Measurements from ENCODE around the gene HAPSTR1. TPM values are rescaled to one million over a fixed set of nuclear protein-coding genes. Genes with fewer than 3 reads are reported as not detected.
A peak's percentile ranks its signal among the peaks of the same experiment; 100 is the strongest.

Gene HAPSTR1
- polyA plus RNA-seq, 4 donors = 11.6 to 31.8 (median 15.0) TPM

- FAIRE-seq (no peak), DNase-seq (no peak)
- 46 to 72% (median 63%) methylated on average over 4 of the region's 4 CpGs for WGBS, 3 donors
- no peaks in the 10 kb centered on the region for H3K9me3 ChIP-seq (ENCODE audit: control insufficient read depth in 2 of 2, insufficient read depth in 1 of 2, low read depth in 1 of 2, low read length in 1 of 2)
- H3K4me1 ChIP-seq (ENCODE audit: control insufficient read depth in 3 of 3, insufficient read depth in 2 of 3, low read depth in 1 of 3, low read length in 2 of 3) = no peaks in the 10 kb centered on the region
- H3K27ac ChIP-seq (ENCODE audit: low read depth in 1 of 3, low read length in 2 of 3) = no peak overlapping the region
- no peaks in the 10 kb centered on the region for H3K36me3 ChIP-seq (ENCODE audit: control insufficient read depth in 3 of 3, insufficient read depth in 2 of 3, low read depth in 1 of 3, low read length in 3 of 3)
- H3K27me3 ChIP-seq (ENCODE audit: control insufficient read depth in 3 of 3, insufficient read depth in 3 of 3, low read length in 3 of 3) = no peaks in the 10 kb centered on the region
- H3K4me3 ChIP-seq (ENCODE audit: low read depth in 1 of 3, low read length in 3 of 3) = no peak overlapping the region
Observed at GRCh38 chr16:9061358-9061813, 30.1 kb upstream of the HAPSTR1 start.

GRCh38 chr16:9062301-9062700, 29.1 kb upstream of the HAPSTR1 start:
- Histone ChIP-seq H3K36me3 (ENCODE audit: control insufficient read depth in 3 of 3, insufficient read depth in 2 of 3, low read depth in 1 of 3, low read length in 3 of 3) (no peaks in the 10 kb centered on the region), H3K4me3 (ENCODE audit: low read depth in 1 of 3, low read length in 3 of 3) (no peak overlapping the region), H3K27me3 (ENCODE audit: control insufficient read depth in 3 of 3, insufficient read depth in 3 of 3, low read length in 3 of 3) (no peaks in the 10 kb centered on the region), H3K27ac (ENCODE audit: low read depth in 1 of 3, low read length in 2 of 3) (no peak overlapping the region), H3K4me1 (ENCODE audit: control insufficient read depth in 3 of 3, insufficient read depth in 2 of 3, low read depth in 1 of 3, low read length in 2 of 3) (no peaks in the 10 kb centered on the region), H3K9me3 (ENCODE audit: control insufficient read depth in 2 of 2, insufficient read depth in 1 of 2, low read depth in 1 of 2, low read length in 1 of 2) (no peaks in the 10 kb centered on the region)
- WGBS, 3 donors = 81 to 85% (median 82%) methylated on average over 7 of the region's 7 CpGs
- FAIRE-seq = no peak
- DNase-seq = no peak

DNA sequence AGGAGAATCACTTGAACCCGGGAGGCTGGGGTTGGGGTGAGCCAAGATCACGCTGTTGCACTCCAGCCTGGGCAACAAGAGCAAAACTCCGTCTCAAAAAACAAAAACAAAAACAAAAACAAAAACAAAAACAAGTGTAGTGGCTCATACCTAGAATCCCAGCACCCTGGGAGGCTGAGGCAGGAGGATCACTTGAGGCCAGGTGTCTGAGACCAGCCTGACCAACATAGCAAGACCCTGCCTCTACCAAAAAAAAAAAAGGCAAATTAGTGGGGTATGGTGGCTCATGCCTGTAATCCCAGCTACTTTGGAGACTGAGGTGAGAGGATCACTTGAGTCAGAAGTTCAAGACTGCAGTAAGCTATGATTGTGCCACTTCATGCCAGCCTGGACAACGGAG, 26.4 kb upstream of the HAPSTR1 start:
- 89 to 94% (median 91%) methylated on average over 4 of the region's 4 CpGs for WGBS, 3 donors
- Histone ChIP-seq H3K9me3 (ENCODE audit: control insufficient read depth in 2 of 2, insufficient read depth in 1 of 2, low read depth in 1 of 2, low read length in 1 of 2) (no peaks in the 10 kb centered on the region), H3K27me3 (ENCODE audit: control insufficient read depth in 3 of 3, insufficient read depth in 3 of 3, low read length in 3 of 3) (no peaks in the 10 kb centered on the region), H3K4me3 (ENCODE audit: low read depth in 1 of 3, low read length in 3 of 3) (no peak overlapping the region), H3K27ac (ENCODE audit: low read depth in 1 of 3, low read length in 2 of 3) (no peak overlapping the region), H3K4me1 (ENCODE audit: control insufficient read depth in 3 of 3, insufficient read depth in 2 of 3, low read depth in 1 of 3, low read length in 2 of 3) (no peaks in the 10 kb centered on the region), H3K36me3 (ENCODE audit: control insufficient read depth in 3 of 3, insufficient read depth in 2 of 3, low read depth in 1 of 3, low read length in 3 of 3) (no peaks in the 10 kb centered on the region)
- no peak for DNase-seq
- no peak for FAIRE-seq

DNA sequence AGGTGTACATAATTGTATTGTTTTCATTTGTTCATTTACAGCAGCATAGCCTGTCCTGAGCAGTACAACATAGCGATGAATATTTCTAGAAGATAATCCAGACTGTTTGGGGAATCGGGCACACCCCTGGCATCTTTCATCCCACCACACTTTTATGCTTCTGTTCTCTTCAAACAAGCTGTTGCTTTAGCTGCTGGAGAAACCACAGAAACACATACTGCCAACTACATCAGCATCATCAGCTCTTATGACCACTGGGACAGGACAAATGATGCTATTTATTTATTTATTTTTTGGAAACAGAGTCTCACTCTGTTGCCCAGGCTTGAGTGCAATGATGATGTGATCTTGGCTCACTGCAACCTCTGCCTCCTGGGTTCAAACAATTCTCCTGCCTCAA, 22.6 kb upstream of the HAPSTR1 start:
- no peak overlapping the region for H3K4me3 ChIP-seq (ENCODE audit: low read depth in 1 of 3, low read length in 3 of 3)
- no peak for FAIRE-seq
- WGBS, 3 donors = 94 to 98% (median 96%) methylated on average over 2 of the region's 2 CpGs
- no peaks in the 10 kb centered on the region for H3K4me1 ChIP-seq (ENCODE audit: control insufficient read depth in 3 of 3, insufficient read depth in 2 of 3, low read depth in 1 of 3, low read length in 2 of 3)
- no peaks in the 10 kb centered on the region for H3K27me3 ChIP-seq (ENCODE audit: control insufficient read depth in 3 of 3, insufficient read depth in 3 of 3, low read length in 3 of 3)
- H3K9me3 ChIP-seq (ENCODE audit: control insufficient read depth in 2 of 2, insufficient read depth in 1 of 2, low read depth in 1 of 2, low read length in 1 of 2) = no peaks in the 10 kb centered on the region
- H3K36me3 ChIP-seq (ENCODE audit: control insufficient read depth in 3 of 3, insufficient read depth in 2 of 3, low read depth in 1 of 3, low read length in 3 of 3) = no peaks in the 10 kb centered on the region
- H3K27ac ChIP-seq (ENCODE audit: low read depth in 1 of 3, low read length in 2 of 3) = no peak overlapping the region
- no peak for DNase-seq

- H3K27me3 ChIP-seq (ENCODE audit: control insufficient read depth in 3 of 3, insufficient read depth in 3 of 3, low read length in 3 of 3) = no peaks in the 10 kb centered on the region
- no peaks in the 10 kb centered on the region for H3K36me3 ChIP-seq (ENCODE audit: control insufficient read depth in 3 of 3, insufficient read depth in 2 of 3, low read depth in 1 of 3, low read length in 3 of 3)
- no peak overlapping the region for H3K27ac ChIP-seq (ENCODE audit: low read depth in 1 of 3, low read length in 2 of 3)
- 67 to 79% (median 70%) methylated on average over 4 of the region's 4 CpGs for WGBS, 3 donors
- no peak for DNase-seq
- H3K4me1 ChIP-seq (ENCODE audit: control insufficient read depth in 3 of 3, insufficient read depth in 2 of 3, low read depth in 1 of 3, low read length in 2 of 3) = no peaks in the 10 kb centered on the region
- no peak overlapping the region for H3K4me3 ChIP-seq (ENCODE audit: low read depth in 1 of 3, low read length in 3 of 3)
- H3K9me3 ChIP-seq (ENCODE audit: control insufficient read depth in 2 of 2, insufficient read depth in 1 of 2, low read depth in 1 of 2, low read length in 1 of 2) = no peaks in the 10 kb centered on the region
- FAIRE-seq = no peak
Observed at GRCh38 chr16:9070254-9070653, 21.2 kb upstream of the HAPSTR1 start.

GRCh38 chr16:9071377-9071776, 20.1 kb upstream of the HAPSTR1 start:
- Histone ChIP-seq H3K27ac (ENCODE audit: low read depth in 1 of 3, low read length in 2 of 3) (no peak overlapping the region), H3K36me3 (ENCODE audit: control insufficient read depth in 3 of 3, insufficient read depth in 2 of 3, low read depth in 1 of 3, low read length in 3 of 3) (no peaks in the 10 kb centered on the region), H3K4me3 (ENCODE audit: low read depth in 1 of 3, low read length in 3 of 3) (no peak overlapping the region), H3K4me1 (ENCODE audit: control insufficient read depth in 3 of 3, insufficient read depth in 2 of 3, low read depth in 1 of 3, low read length in 2 of 3) (no peaks in the 10 kb centered on the region), H3K27me3 (ENCODE audit: control insufficient read depth in 3 of 3, insufficient read depth in 3 of 3, low read length in 3 of 3) (no peaks in the 10 kb centered on the region), H3K9me3 (ENCODE audit: control insufficient read depth in 2 of 2, insufficient read depth in 1 of 2, low read depth in 1 of 2, low read length in 1 of 2) (peaks cover 0 to 2% of the 10 kb centered on the region in 2 donors)
- WGBS, 3 donors = 86 to 89% (median 89%) methylated on average over 9 of the region's 9 CpGs
- DNase-seq (no peak), FAIRE-seq (no peak)

DNA sequence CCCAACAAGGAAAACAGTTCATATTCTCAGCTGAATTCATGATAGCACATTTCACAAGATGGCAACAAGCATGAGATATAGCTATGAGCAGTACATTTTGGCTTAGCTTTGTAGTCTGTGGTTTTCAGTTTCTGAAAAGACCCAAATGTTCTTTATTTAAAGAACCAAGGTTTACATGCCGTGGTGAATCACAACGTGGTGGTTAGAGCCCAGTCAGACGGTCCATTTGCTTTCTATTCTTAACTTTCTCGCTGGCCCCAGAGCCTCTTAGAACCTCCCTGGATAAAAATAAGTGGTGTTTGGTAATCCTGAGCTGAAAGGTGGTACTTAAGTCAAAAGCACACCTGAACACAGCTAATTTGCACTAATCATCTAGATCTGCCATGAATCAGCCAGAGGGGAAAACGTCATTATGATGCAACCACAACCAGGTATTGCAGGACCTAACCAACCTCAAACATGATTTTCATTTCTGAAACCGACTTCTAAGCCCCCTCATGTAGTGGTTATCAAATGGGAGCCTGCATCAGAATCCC, 18.6 kb upstream of the HAPSTR1 start:
- FAIRE-seq (no peak), DNase-seq (no peak)
- peak overlapping the region in 1 of 3 donors; percentile 1 for H3K27ac ChIP-seq (ENCODE audit: low read depth in 1 of 3, low read length in 2 of 3)
- H3K27me3 ChIP-seq (ENCODE audit: control insufficient read depth in 3 of 3, insufficient read depth in 3 of 3, low read length in 3 of 3) = no peaks in the 10 kb centered on the region
- 55 to 63% (median 59%) methylated on average over 6 of the region's 6 CpGs for WGBS, 3 donors
- peaks cover 0 to 2% of the 10 kb centered on the region in 2 donors for H3K9me3 ChIP-seq (ENCODE audit: control insufficient read depth in 2 of 2, insufficient read depth in 1 of 2, low read depth in 1 of 2, low read length in 1 of 2)
- no peaks in the 10 kb centered on the region for H3K36me3 ChIP-seq (ENCODE audit: control insufficient read depth in 3 of 3, insufficient read depth in 2 of 3, low read depth in 1 of 3, low read length in 3 of 3)
- no peaks in the 10 kb centered on the region for H3K4me1 ChIP-seq (ENCODE audit: control insufficient read depth in 3 of 3, insufficient read depth in 2 of 3, low read depth in 1 of 3, low read length in 2 of 3)
- H3K4me3 ChIP-seq (ENCODE audit: low read depth in 1 of 3, low read length in 3 of 3) = no peak overlapping the region

DNA sequence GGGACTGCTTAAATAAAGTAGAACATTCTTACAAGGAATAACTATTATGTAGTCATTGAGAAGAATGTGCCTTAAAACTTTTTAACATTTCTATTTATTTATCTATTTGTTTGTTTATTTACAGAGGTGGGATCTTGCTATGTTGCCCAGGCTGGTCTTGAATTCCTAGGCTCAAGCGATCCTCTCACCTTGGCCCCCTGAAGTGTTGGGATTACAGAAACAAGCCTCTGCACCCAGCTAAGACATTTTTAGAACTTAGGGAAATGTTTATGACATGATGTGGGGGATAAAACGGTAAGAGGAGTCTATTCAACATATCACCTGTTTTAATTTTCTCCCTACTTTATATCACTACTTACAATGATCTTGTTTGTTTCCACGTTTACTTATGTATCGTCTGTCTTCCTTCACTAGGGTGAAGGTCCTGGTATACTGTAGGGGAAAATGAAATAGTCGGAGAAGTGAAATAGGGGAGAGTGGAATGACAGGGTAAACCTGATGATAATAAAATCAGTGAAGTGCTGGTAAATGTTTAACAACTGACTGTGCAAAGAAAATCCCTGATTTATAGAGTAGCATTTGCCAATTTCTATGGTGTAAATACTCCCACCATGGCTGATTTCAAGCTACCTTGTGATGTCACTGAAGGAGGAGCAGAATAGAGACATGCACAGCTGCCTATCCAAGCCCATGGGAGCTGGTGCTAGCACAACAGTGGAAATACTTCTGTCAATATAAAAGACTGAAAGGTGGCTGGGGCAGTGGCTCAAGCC, 16.0 kb upstream of the HAPSTR1 start:
- DNase-seq (no peak), FAIRE-seq (no peak)
- H3K36me3 ChIP-seq (ENCODE audit: control insufficient read depth in 3 of 3, insufficient read depth in 2 of 3, low read depth in 1 of 3, low read length in 3 of 3) = no peaks in the 10 kb centered on the region
- no peak overlapping the region for H3K4me3 ChIP-seq (ENCODE audit: low read depth in 1 of 3, low read length in 3 of 3)
- H3K4me1 ChIP-seq (ENCODE audit: control insufficient read depth in 3 of 3, insufficient read depth in 2 of 3, low read depth in 1 of 3, low read length in 2 of 3) = no peaks in the 10 kb centered on the region
- no peaks in the 10 kb centered on the region for H3K27me3 ChIP-seq (ENCODE audit: control insufficient read depth in 3 of 3, insufficient read depth in 3 of 3, low read length in 3 of 3)
- WGBS, 3 donors = 55 to 76% (median 59%) methylated on average over 5 of the region's 5 CpGs
- H3K27ac ChIP-seq (ENCODE audit: low read depth in 1 of 3, low read length in 2 of 3) = no peak overlapping the region
- H3K9me3 ChIP-seq (ENCODE audit: control insufficient read depth in 2 of 2, insufficient read depth in 1 of 2, low read depth in 1 of 2, low read length in 1 of 2) = peaks cover 0 to 2% of the 10 kb centered on the region in 2 donors
